Bronchial epithelial cell (primary cell): Measurements from ENCODE around the gene PRC1. TPM values are rescaled to one million over a fixed set of nuclear protein-coding genes. Genes with fewer than 3 reads are reported as not detected.
A peak's percentile ranks its signal among the peaks of the same experiment; 100 is the strongest.
"Not testable (repeated sequence)": the region's sequence is repeated elsewhere in the genome, so short reads cannot be mapped to it uniquely, and the experiment has no call there.

Experiments
- DNase-seq: peaks from one replicate; pipeline ENCODE4 v3.0.0-alpha.2; 2010; ENCODE audit warnings: low read depth
- FAIRE-seq: peaks from 2 replicates; lab custom pipeline; 2011; peaks lifted over from hg19 to GRCh38; lab: Jason Lieb, UNC
- H3K27me3 ChIP-seq: 2 replicates; pipeline ENCODE4 v1.5.1; 2011; ENCODE audit warnings: low read length; ENCODE audit not compliant: control insufficient read depth, insufficient read depth
- H3K36me3 ChIP-seq: 2 replicates; pipeline ENCODE4 v1.5.1; 2011; ENCODE audit warnings: low read length; ENCODE audit not compliant: control insufficient read depth, insufficient read depth
- H3K4me3 ChIP-seq: 2 replicates; pipeline ENCODE4 v1.5.1; 2011; ENCODE audit warnings: mild to moderate bottlenecking, low read depth, low read length, control low read depth
- total RNA-seq: library from RNA; depleted of rRNA; stranded (reverse); fragments of >200 nt; gene quantifications from 2 replicates; pipeline ENCODE4 v1.2.1, GENCODE V29; 2014
- TF ChIP-seq, protein P1 (sequence below): IDR thresholded peaks from 2 replicates; pipeline ENCODE4 v1.5.1; 2011; ENCODE audit warnings: mild to moderate bottlenecking, moderate library complexity, low read length, control low read depth, inconsistent platforms; ENCODE audit not compliant: insufficient read depth, severe bottlenecking

The PRC1 gene
- total RNA-seq, 1 donor from 2014 or later: 6.1 TPM

- Histone ChIP-seq H3K27me3 (no peaks in the 10 kb centered on the region), H3K4me3 (no peak overlapping the region), H3K36me3 (no peaks in the 10 kb centered on the region)
- TF ChIP-seq, protein P1, sequence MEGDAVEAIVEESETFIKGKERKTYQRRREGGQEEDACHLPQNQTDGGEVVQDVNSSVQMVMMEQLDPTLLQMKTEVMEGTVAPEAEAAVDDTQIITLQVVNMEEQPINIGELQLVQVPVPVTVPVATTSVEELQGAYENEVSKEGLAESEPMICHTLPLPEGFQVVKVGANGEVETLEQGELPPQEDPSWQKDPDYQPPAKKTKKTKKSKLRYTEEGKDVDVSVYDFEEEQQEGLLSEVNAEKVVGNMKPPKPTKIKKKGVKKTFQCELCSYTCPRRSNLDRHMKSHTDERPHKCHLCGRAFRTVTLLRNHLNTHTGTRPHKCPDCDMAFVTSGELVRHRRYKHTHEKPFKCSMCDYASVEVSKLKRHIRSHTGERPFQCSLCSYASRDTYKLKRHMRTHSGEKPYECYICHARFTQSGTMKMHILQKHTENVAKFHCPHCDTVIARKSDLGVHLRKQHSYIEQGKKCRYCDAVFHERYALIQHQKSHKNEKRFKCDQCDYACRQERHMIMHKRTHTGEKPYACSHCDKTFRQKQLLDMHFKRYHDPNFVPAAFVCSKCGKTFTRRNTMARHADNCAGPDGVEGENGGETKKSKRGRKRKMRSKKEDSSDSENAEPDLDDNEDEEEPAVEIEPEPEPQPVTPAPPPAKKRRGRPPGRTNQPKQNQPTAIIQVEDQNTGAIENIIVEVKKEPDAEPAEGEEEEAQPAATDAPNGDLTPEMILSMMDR: no peak
- FAIRE-seq (no peak), DNase-seq (no peak)
These were observed 63.3 kb downstream of the PRC1 start for GRCh38 chr15:90930861-90931574.

GRCh38 chr15:90929246-90930019 is 64.9 kb downstream of the PRC1 start:
- no peaks in the 10 kb centered on the region for H3K27me3 ChIP-seq
- DNase-seq (peak; percentile 8), FAIRE-seq (no peak)
- no peaks in the 10 kb centered on the region for H3K36me3 ChIP-seq
- H3K4me3 ChIP-seq: peak overlapping the region; percentile 54
- TF ChIP-seq, protein P1: no peak

DNA sequence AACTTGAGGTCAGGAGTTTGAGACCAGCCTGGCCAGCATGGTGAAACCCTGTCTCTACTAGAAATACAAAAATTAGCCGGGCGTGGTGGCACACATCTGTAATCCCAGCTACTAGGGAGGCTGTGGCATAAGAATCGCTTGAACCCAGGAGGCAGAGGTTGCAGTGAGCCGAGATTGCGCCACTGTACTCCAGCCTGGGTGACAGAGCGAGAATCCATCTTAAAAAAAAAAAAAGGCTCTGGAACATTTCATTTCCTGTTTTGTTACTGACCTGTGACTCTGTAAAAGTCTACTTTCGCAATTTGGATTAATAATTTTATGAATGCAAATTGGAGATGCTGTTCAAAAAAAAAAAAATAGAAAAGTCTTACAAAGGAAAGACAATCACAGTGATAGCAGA is 66.2 kb downstream of the PRC1 start:
- not testable (repeated sequence) for H3K4me3 ChIP-seq, FAIRE-seq, DNase-seq, H3K36me3 ChIP-seq, H3K27me3 ChIP-seq

DNA sequence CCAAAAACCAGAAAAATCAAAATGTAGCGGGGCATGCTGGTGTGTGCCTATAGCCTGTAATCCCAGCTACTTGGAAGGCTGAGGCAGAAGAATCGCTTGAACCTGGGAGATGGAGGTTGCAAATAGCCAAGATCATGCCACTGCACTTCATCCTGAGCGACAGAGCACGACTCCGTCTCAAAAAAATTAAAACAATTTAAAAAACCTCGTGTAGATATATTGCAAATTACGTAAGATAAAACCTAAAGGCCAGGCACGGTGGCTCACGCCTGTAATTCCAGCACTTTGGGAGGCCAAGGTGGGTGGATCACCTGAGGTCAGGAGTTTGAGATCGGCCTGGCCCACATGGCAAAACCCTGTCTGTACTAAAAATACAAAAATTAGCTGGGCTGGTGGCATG is 67.6 kb downstream of the PRC1 start:
- not testable (repeated sequence) for H3K27me3 ChIP-seq, H3K36me3 ChIP-seq, H3K4me3 ChIP-seq, DNase-seq, FAIRE-seq

DNA sequence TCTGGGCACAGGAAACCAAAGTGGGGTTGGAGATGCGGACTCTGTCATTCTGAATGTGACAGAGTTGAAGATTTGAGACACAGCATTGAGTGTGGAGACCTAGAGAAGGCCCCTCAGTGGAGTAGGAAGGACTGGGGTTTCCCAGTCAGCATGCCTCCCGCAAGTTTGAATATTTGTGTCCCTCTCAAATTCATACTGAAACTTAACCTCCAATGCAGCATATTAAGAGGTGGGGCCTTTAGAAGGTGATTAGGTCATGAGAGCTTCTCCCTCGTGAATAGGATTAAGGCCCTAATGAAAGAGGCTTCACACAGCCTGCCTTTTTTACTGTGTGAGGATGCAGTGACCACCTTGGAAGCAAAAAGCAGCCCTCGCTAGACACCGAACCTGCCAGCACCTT is 70.0 kb downstream of the PRC1 start:
- Histone ChIP-seq H3K27me3 (no peaks in the 10 kb centered on the region), H3K4me3 (no peak overlapping the region), H3K36me3 (peaks cover 2% of the 10 kb centered on the region)
- DNase-seq (no peak), FAIRE-seq (no peak)
- TF ChIP-seq, protein P1: no peak

- not testable (repeated sequence) for DNase-seq, H3K4me3 ChIP-seq, H3K36me3 ChIP-seq, FAIRE-seq, H3K27me3 ChIP-seq
These were observed 71.5 kb downstream of the PRC1 start for GRCh38 chr15:90922712-90923322.

DNA sequence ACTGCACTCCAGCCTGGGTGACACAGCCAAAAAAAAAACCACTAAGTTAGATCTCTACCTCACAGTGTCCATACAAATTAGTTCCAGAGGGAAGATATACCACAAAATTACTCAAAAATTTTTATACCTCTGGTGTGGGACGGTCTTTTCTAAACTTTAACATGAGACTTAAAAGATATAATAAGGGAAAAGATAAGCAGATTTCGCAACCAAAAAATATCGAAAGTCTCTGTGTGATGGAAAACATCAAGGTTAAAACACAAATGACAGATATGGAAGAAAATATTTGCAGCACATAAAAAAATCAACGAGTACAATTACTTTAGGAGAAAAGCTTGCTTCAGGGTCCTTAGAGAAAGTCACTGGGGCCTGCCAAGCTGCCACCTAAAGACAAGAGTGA is 72.4 kb downstream of the PRC1 start:
- peaks cover 4% of the 10 kb centered on the region for H3K36me3 ChIP-seq
- no peak for DNase-seq
- no peak overlapping the region for H3K4me3 ChIP-seq

More for the DNA sequence above, 72.4 kb downstream of the PRC1 start:
- TF ChIP-seq, protein P1: no peak
- FAIRE-seq: no peak
- no peaks in the 10 kb centered on the region for H3K27me3 ChIP-seq
